Fibroblast of gingiva (primary cell): ENCODE data around the gene SLC25A48.

Experiments used
- DNase-seq: peaks from one replicate; pipeline ENCODE4 v3.0.0-alpha.2; 2011; ENCODE audit warnings: low read depth

SLC25A48 gene

DNA sequence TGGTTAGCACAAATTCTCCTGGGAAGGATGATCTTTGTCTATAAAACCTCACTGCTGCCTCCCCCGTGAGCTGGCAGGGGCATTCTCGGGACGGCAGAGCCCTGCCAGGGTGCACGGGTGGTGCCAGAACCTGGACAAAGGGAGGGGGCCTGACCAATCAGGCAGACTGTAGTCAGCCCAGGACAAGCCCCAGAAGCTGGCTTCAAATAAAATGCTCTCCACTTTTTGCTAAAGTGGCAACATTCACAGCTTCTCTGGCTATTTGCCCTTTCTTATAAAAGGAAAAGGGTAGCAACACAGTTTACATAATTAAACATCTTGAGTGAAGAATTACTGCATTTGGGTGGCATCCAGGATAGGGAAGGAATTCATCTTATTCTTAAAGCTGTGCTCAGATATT, 46.8 kb downstream of the SLC25A48 start:
- no peak for DNase-seq

DNA sequence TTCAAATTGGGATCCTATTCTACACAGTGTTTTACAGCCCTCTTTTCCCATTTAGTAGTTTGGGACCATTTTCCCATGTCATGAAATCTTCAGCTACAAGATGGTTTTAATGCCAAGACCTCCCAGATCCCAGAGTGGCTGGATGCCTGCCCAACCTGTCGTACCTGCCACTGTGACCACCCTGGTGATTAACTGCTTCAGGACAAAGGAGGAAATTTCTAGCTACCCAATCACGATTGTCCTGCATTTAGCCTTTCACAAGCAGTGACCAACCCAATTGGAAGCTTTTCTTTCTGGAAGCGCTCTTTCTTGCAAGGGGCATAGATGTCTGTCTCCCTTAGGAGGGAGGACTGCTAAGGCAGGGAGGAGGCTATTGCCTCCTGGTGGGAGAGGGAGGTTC, 47.4 kb downstream of the SLC25A48 start:
- DNase-seq: no peak

GRCh38 chr5:135883026-135883425, 48.6 kb downstream of the SLC25A48 start:
- DNase-seq: no peak

GRCh38 chr5:135883441-135883840, 49.0 kb downstream of the SLC25A48 start:
- no peak for DNase-seq

- no peak for DNase-seq
These were observed 50.6 kb downstream of the SLC25A48 start for GRCh38 chr5:135885031-135885430.

DNA sequence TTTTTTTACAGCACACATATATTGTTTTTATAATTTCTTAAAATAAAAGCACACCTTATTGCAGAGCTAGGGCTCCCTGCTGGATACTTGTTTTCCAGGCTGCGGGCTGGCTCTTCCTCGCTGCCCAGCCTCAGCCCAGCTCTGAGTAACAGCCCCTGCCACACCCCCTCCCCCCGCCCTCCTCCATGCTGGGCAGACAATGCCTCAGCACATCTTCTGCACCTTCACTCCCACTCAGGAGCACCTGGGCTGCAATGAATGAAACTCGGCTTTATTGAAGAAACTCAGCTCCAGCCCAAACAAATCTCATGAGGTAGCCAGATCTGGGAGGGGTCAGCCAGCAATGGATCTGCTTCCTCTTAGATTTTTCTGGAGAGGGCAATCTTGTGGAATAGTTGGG, 51.7 kb downstream of the SLC25A48 start:
- no peak for DNase-seq

DNA sequence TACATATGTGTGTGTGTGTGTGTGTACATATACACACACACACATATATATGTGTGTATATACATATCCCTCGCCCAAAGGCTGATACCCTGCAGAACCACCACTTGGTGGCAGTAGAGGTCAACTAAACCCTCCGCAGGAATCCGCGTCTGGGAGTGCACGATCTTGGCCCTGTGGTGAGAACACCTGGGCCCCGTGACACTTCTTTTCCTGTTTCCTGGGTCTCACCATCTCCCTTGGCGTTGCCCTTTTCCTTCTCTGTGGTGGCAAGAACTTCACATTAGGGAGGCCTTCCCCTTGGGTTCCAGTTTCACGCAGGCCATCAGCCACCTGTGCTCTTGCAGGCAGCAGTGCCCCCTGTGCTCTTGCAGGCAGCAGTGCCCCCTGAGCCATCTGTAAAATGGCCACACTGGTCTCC, 53.0 kb downstream of the SLC25A48 start:
- peak; percentile 38 for DNase-seq

GRCh38 chr5:135887881-135888614, 53.6 kb downstream of the SLC25A48 start:
- DNase-seq: peak; percentile 15

DNA sequence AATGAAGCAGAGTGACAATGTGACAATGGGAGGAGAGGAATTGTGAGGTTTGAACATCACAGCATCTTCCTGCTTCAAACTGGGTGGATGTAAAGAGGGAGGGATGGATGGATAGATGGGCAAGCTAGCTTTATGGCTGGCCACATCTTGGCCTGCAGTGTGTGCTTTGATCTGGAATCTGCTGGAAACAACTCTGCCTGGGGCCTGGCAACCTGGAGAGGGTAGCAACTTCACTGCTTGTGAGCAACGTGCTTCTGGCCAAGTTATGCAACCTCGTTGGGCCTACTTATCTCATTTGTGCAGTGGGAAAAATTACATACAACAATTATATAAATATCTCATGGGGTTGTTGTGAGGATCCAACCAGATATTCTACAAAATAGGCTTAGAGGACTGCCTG, 55.8 kb downstream of the SLC25A48 start:
- DNase-seq: no peak

- no peak for DNase-seq
These were observed 56.4 kb downstream of the SLC25A48 start for GRCh38 chr5:135890867-135891266.

DNA sequence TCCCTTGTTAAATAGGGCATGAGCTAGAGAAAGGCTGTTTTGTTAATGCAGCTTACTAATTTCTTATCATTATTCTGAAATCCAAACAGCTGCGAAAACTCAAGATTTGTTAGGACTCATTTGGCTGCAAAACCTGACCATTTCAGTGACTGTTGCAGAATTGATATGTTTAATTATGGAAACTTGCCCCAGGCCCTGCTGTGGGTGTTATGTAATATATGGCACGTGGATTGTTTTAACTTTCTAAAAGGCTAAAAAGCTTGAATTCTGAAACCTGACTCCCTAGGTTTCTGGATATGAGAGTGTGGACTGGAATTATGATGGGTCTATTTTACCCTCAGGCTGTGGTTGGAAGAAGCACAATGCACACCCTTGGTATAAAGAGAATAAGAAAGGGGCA, 56.8 kb downstream of the SLC25A48 start:
- no peak for DNase-seq

DNA sequence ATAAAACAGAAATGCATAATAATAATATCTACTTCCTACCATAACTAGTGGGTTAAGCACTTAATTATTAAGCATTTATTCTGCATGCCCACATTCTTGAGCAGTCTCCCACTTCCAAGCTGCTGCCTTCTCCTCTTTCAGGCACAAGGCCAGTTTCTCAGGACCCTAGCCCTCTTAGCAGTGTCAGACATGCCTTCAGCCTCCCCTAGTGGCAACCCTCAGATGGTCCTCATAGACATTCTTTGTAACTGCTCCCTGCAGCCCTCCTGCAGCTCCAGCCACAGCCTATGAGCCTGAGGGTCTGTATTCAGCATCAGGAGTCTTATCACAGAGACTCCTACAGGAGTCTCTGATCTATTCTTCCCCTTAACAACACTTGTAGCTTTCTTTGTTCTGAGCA, 57.3 kb downstream of the SLC25A48 start:
- no peak for DNase-seq

DNA sequence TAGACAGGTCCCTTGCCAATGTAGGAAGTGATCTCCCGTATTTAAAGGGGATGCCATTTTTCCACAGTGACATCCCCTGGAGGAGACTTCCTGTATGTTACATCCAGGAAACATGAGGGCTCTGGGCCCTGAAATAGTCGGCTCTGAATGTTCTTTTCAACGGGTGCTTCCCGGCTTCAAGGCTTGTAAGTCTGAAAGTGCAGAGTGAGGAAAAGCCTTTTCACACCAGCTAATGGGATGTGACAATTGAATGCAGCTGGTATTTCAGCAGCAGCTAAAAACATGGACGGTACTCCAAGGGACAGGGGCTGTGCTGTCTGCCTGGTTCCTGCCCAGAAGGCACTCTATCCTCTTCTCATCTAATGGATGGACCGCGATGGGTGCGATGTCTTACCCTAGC, 59.8 kb downstream of the SLC25A48 start:
- DNase-seq: no peak

GRCh38 chr5:135894789-135895188, 60.3 kb downstream of the SLC25A48 start:
- no peak for DNase-seq

GRCh38 chr5:135895474-135896006, 61.1 kb downstream of the SLC25A48 start, which contains the start of gene IL9:
TSS of gene IL9 (minus strand) at chr5:135895841. CDS start at chr5:135895816, 25 bp downstream.
- no peak for DNase-seq

DNA sequence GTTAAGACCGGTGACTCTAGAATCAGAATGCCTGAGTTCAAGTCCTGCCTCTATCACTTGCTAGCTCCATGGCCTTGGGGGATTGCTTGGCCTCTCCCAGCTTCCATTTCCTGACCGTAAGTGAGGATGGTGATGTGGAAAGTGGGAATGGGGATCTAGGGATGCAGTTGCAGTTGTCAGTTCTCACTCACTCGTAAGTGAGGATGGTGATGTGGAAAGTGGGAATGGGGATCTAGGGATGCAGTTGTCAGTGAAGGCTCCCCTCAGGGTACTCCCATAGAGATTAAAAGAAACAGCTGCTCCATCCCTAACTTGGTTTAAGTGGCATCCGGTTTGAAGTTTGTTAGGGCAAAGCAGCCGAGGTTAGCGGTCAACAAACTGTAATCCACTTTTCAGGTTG, 64.2 kb downstream of the SLC25A48 start:
- no peak for DNase-seq

GRCh38 chr5:135900276-135900675, 65.8 kb downstream of the SLC25A48 start:
- no peak for DNase-seq

- no peak for DNase-seq
These were observed 67.2 kb downstream of the SLC25A48 start for GRCh38 chr5:135901633-135902032.

DNA sequence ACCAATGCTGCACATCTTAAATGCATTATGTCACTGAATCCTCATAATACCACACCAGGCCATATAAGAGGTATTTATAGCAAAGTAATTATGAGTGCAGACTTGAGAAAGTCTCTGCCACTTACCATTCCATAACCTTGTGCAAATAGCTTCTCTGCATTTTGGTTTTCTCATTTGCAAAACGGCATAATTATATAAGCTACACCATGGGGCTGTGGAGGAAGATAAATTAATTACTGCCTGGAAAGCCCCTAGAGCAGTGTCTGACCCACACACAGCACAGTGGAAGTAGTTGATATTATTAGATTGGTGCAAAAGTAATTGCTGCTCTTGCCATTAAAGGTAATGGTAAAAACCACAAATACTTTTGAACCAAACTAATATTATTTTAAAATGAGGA, 70.7 kb downstream of the SLC25A48 start:
- no peak for DNase-seq

GRCh38 chr5:135913713-135914626, 79.5 kb downstream of the SLC25A48 start:
- no peak for DNase-seq

- DNase-seq: no peak
These were observed 81.1 kb downstream of the SLC25A48 start for GRCh38 chr5:135915466-135916001.

- DNase-seq: no peak
These were observed 82.3 kb downstream of the SLC25A48 start for GRCh38 chr5:135916638-135917263.
